HEK293T (cell line): Measurements from ENCODE around the gene R3HCC1L.

Experiments
- BHLHE40 ChIP-seq: fragments of 450-650 bp; IDR thresholded peaks from 2 replicates; pipeline ENCODE4 v1.6.1; 2016; ENCODE audit warnings: mild to moderate bottlenecking, moderate library complexity, borderline replicate concordance
- FOXK2 ChIP-seq: fragments of 450-650 bp; IDR thresholded peaks from 2 replicates; pipeline ENCODE4 v1.6.1; 2016; ENCODE audit warnings: mild to moderate bottlenecking
- FOXM1 ChIP-seq: fragments of 450-650 bp; IDR thresholded peaks from 2 replicates; pipeline ENCODE4 v1.6.1; 2017; ENCODE audit warnings: mild to moderate bottlenecking, borderline replicate concordance
- HDGF ChIP-seq: fragments of 450-650 bp; IDR thresholded peaks from 2 replicates; pipeline ENCODE4 v1.6.1; 2017; ENCODE audit warnings: antibody characterized with exemption, borderline replicate concordance
- LEF1 ChIP-seq: fragments of 450-650 bp; IDR thresholded peaks from 2 replicates; pipeline ENCODE4 v1.6.1; 2017; ENCODE audit warnings: mild to moderate bottlenecking, borderline replicate concordance
- NFRKB ChIP-seq: fragments of 450-650 bp; IDR thresholded peaks from 2 replicates; pipeline ENCODE4 v1.6.1; 2016; ENCODE audit warnings: mild to moderate bottlenecking, moderate library complexity
- PKNOX1 ChIP-seq: fragments of 450-650 bp; IDR thresholded peaks from 2 replicates; pipeline ENCODE4 v1.6.1; 2016
- SP1 ChIP-seq: fragments of 450-650 bp; IDR thresholded peaks from 2 replicates; pipeline ENCODE4 v1.6.1; 2017
- SUZ12 ChIP-seq: fragments of 450-650 bp; IDR thresholded peaks from 2 replicates; pipeline ENCODE4 v1.6.1; 2016; ENCODE audit warnings: mild to moderate bottlenecking
- TARDBP ChIP-seq: fragments of 450-650 bp; IDR thresholded peaks from 2 replicates; pipeline ENCODE4 v1.6.1; 2016
- ZNF384 ChIP-seq: fragments of 450-650 bp; IDR thresholded peaks from 2 replicates; pipeline ENCODE4 v1.6.1; 2016

GRCh38 chr10:98254234-98254974 lies 119.9 kb downstream of the R3HCC1L start:
- TF ChIP-seq ZNF384 (no peak), NFRKB (no peak), BHLHE40 (no peak), HDGF (no peak), FOXK2 (no peak), PKNOX1 (no peak), SUZ12 (no peak), TARDBP (no peak), SP1 (no peak), LEF1 (no peak), FOXM1 (no peak)
